HepG2 (cell line): Measurements from ENCODE around the gene ULK4.

Experiments used
- PAX8 ChIP-seq: sonication (generic); formaldehyde crosslinking; IDR thresholded peaks from 2 replicates; pipeline ENCODE4 v1.8.0; 2022; ENCODE audit warnings: mild to moderate bottlenecking, missing genetic modification reagents, borderline replicate concordance
- ZNF333 ChIP-seq: sonication (generic); formaldehyde crosslinking; IDR thresholded peaks from 2 replicates; pipeline ENCODE4 v1.4.0; 2020; ENCODE audit warnings: mild to moderate bottlenecking, missing genetic modification reagents, borderline replicate concordance

GRCh38 chr3:41650406-41650805 lies 311.5 kb downstream of the ULK4 start:
- no peak for TF ChIP-seq ZNF333
- TF ChIP-seq PAX8 (CRISPR knock-in tag) = no peak
